SK-N-SH treated with all-trans-retinoic acid at 6 μM for 48 hours (cell line): ENCODE data around the gene DNAH2.

ENCODE experiments used
- ARNTL ChIP-seq: fragments of 450-650 bp; formaldehyde crosslinking; IDR thresholded peaks from 2 replicates; pipeline ENCODE4 v1.5.0; 2020; ENCODE audit warnings: low read depth, mild to moderate bottlenecking, moderate library complexity, borderline replicate concordance
- BACH2 ChIP-seq: fragments of 250-450 bp; sonication (Bioruptor Pico); IDR thresholded peaks from 2 replicates; pipeline ENCODE4 v1.9.0; 2021; ENCODE audit warnings: mild to moderate bottlenecking, borderline replicate concordance
- CSDC2 ChIP-seq: fragments of 250-450 bp; sonication (Bioruptor Pico); IDR thresholded peaks from 2 replicates; pipeline ENCODE4 v1.5.0; 2020; ENCODE audit warnings: mild to moderate bottlenecking, moderate library complexity
- PATZ1 ChIP-seq: fragments of 250-450 bp; sonication (Bioruptor Pico); IDR thresholded peaks from 2 replicates; pipeline ENCODE4 v1.8.0; 2020; ENCODE audit warnings: mild to moderate bottlenecking, moderate library complexity, borderline replicate concordance
- PPARA ChIP-seq: fragments of 250-450 bp; sonication (Bioruptor Pico); IDR thresholded peaks from 2 replicates; pipeline ENCODE4 v1.5.0; 2020; ENCODE audit warnings: mild to moderate bottlenecking, borderline replicate concordance
- RARB ChIP-seq: fragments of 250-450 bp; sonication (Bioruptor Pico); IDR thresholded peaks from 2 replicates; pipeline ENCODE4 v1.8.0; 2021; ENCODE audit warnings: mild to moderate bottlenecking, moderate library complexity
- SNAI2 ChIP-seq: fragments of 250-450 bp; sonication (Bioruptor Pico); IDR thresholded peaks from 2 replicates; pipeline ENCODE4 v1.5.0; 2020; ENCODE audit warnings: mild to moderate bottlenecking, moderate library complexity
- TCF4 ChIP-seq: fragments of 250-450 bp; sonication (Bioruptor Pico); IDR thresholded peaks from 2 replicates; pipeline ENCODE4 v1.8.0; 2021; ENCODE audit warnings: mild to moderate bottlenecking, moderate library complexity, borderline replicate concordance
- TSHZ2 ChIP-seq: fragments of 250-450 bp; sonication (Bioruptor Pico); IDR thresholded peaks from 2 replicates; pipeline ENCODE4 v1.5.0; 2020; ENCODE audit warnings: mild to moderate bottlenecking, moderate library complexity
- ZC3H10 ChIP-seq: fragments of 250-450 bp; sonication (Bioruptor Pico); IDR thresholded peaks from 2 replicates; pipeline ENCODE4 v1.5.1; 2021; ENCODE audit warnings: mild to moderate bottlenecking, moderate library complexity
- ZFP3 ChIP-seq: fragments of 250-450 bp; sonication (Bioruptor Pico); IDR thresholded peaks from 2 replicates; pipeline ENCODE4 v1.5.0; 2020; ENCODE audit warnings: mild to moderate bottlenecking, moderate library complexity
- ZFP30 ChIP-seq: fragments of 450-650 bp; formaldehyde crosslinking; IDR thresholded peaks from 2 replicates; pipeline ENCODE4 v1.5.0; 2022; ENCODE audit warnings: mild to moderate bottlenecking, moderate library complexity
- ZNF70 ChIP-seq: fragments of 450-650 bp; formaldehyde crosslinking; IDR thresholded peaks from 2 replicates; pipeline ENCODE4 v1.5.0; 2020; ENCODE audit warnings: mild to moderate bottlenecking, moderate library complexity

- TF ChIP-seq ZFP30 (CRISPR knock-in tag), result no peak
- no peak for TF ChIP-seq PATZ1
- no peak for TF ChIP-seq SNAI2 (CRISPR knock-in tag)
- no peak for TF ChIP-seq ZNF70 (CRISPR knock-in tag)
- TF ChIP-seq TSHZ2 (CRISPR knock-in tag), result no peak
- TF ChIP-seq ZC3H10 (CRISPR knock-in tag), result no peak
- no peak for TF ChIP-seq ZFP3 (CRISPR knock-in tag)
- TF ChIP-seq TCF4 (CRISPR knock-in tag), result no peak
- TF ChIP-seq CSDC2 (CRISPR knock-in tag), result no peak
- no peak for TF ChIP-seq ARNTL (CRISPR knock-in tag)
- TF ChIP-seq PPARA (CRISPR knock-in tag), result no peak
- TF ChIP-seq BACH2 (CRISPR knock-in tag), result no peak
- TF ChIP-seq RARB (CRISPR knock-in tag), result no peak
These were observed 37.1 kb downstream of the DNAH2 start for GRCh38 chr17:7754656-7755055.
